ENCODE measurements around the gene NHERF1.

The NHERF1 gene

DNA sequence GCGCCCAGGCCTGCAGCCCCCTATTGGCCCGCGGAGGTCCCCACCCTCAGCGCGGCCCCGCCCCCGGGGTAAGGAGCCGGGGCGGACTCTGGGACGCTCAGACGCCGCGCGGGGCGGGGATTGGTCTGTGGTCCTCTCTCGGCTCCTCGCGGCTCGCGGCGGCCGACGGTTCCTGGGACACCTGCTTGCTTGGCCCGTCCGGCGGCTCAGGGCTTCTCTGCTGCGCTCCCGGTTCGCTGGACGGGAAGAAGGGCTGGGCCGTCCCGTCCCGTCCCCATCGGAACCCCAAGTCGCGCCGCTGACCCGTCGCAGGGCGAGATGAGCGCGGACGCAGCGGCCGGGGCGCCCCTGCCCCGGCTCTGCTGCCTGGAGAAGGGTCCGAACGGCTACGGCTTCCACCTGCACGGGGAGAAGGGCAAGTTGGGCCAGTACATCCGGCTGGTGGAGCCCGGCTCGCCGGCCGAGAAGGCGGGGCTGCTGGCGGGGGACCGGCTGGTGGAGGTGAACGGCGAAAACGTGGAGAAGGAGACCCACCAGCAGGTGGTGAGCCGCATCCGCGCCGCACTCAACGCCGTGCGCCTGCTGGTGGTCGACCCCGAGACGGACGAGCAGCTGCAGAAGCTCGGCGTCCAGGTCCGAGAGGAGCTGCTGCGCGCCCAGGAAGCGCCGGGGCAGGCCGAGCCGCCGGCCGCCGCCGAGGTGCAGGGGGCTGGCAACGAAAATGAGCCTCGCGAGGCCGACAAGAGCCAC, at the start of gene NHERF1:
TSS of gene NHERF1 (plus strand) at position 100 of the 750 bp plus-strand sequence. CDS start at position 319, 219 bp downstream.
- peak; percentile 95 for DNase-seq (ENCODE audit: low spot score)

DNA sequence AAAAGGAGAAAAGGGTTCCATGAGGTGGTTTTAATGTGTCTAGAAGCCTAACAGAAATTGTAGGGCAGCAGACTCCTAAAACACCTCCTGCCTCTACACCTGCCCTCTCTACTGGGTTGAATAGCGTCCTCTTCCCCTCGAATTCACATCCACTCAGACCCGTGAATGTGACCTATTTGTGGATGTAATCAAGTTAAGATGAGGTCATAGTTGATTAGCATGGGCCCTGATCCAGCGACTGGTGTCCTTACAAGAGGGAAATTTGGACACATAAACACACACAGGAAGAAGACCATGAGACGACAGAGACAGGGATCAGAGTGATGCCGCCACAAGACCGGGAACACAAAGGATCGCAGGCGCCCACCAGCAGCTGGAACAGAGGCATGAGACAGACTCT, 49.2 kb upstream of the NHERF1 start:
- no peak for DNase-seq (ENCODE audit: low spot score)

DNA sequence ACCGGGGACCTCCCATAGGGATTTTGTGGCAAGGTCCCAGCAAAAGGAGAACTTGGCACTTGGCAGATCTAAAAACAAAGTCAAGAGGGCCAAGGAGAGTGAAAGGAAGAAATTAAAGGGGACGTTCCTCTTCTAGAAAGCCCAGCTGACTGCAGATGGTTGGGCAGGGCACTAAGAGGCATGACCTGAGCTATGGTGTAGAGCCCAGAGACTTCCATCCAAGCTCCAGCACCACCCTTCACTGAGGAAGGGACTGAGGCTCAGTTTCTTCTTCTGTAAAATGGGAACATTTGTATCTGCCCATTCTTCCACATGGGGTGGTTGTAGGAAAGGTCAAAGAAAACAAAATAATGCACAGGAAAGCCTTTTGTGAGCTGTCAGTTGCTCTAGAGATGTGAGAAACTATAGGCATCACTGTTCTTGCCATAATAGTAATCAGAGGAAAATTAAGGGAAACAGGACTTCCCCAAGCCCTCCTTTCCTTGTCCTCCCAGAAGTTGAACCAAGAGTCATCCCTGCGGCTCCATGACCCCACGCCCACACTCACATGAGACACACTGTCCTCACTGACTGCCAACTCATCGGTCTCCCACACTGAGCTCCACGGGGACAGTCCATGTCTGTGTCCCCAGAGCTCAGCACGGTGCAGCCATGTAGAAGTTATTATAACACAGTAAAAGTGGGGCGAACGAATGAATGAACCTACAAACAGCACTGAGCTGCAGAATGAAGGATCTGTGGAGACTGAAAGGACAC, 46.1 kb upstream of the NHERF1 start:
- DNase-seq (ENCODE audit: low spot score) = no peak

DNA sequence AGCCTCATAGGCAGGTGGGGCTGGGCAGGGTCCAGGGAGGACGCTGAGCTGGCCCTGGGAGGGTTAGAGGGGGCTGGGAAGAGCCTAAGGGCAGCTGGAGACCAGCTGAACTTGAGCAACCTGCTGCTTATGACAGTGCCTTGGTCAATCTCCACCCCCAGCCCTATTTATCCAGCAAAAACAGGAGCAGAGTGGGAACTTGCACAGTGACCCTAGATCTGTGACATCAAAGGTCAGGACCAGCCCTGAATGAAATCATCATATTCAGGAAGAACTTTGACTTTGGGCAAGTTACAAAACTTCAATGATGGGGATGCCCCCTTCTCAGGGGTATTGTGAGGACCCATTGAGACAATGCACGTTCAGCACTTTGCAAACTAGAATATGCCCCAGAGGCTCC, 45.1 kb upstream of the NHERF1 start:
- no peak for DNase-seq (ENCODE audit: low spot score)

DNA sequence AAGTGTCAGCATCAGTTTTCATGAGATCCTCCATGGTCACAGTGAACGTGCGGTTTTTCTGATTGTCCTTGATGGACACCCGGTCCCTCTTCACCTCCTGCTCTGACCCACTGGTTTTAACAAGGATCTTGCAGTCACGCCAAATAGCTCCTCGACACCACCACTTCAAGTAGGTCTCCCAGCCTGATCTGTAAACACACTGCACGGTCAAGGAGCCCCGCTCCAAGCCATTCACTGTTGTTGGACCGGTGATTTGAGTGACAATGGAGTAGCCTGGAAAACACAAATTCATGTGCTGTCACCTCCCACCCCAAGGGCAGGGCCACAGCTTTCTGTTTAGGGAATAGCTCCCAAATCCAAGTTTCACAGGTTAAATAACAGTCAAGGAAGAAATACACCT, 43.9 kb upstream of the NHERF1 start:
- no peak for DNase-seq (ENCODE audit: low spot score)

DNA sequence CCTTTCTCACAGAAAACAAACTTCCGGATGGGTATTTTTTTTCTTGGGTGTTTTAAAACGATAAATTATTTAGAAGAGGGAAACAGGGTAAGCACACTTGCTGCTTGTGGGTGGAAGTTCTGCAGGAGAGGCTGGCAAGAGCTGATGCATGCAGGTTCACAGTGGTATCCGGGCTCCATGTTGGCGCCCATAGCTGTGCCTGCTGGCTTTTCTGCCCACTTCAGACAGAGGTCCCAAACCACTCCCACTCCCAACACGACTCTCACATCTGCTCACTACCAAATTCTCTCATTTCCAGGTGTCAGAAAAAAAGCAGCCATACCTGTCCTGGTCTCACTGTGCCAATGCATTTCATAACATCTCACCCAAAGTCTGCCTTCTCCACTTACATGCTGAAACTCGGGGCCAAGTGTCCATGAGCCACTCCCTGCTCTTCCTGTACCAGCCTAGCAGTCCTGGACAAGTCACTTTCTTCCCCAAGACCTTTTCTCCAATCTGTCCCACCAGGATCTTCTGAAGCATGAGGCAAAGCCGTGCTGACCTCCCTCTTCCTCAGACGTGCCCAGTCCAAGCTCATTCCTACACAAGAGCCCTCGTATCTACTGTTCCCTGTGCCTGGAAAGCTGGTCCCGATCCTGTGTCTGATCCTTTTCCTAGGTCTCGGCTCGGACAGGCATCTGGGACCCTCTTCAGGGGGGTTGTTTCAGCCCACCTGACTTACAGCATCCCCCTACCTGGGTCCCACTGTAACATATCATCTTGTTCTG, 37.2 kb upstream of the NHERF1 start:
- no peak for DNase-seq (ENCODE audit: low spot score)

DNA sequence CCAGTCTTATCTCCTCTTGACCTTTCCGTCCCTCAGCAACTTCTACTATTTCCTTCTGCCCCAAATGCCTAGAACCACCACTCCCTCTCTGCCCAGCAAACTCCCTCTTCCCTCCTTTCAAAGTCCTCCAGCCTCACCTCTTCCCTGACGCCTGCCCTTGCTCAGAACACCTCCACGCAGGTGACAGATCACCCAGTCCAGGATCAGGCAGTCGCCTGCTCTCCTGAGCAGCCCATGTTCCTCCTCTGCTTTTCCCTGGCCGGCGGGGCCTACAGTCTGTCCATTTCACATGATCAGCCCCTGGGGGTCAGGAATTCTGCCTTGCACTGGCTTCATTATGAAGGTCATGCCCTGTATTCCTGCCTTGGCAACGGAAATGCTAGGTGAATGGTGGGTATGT, 36.1 kb upstream of the NHERF1 start:
- no peak for DNase-seq (ENCODE audit: low spot score)

DNA sequence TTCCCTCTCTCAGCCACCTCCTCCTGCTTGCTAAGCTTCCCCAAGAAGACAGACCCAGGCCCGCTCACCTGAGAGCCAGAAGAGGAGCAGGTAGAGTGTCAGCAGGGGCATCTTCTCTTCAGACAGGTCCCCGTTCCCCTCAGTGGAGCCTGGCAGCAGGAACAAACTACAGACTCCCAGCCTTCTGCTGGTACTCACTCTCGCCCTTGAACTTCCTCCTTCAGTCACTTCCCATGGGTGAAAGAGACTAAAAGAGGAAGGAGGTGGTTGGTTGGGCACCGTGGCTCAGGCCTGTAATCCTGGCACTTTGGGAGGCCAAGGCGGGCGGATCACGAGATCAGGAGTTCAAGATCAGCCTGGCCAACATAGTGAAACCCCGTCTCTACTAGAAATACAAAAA, 35.7 kb upstream of the NHERF1 start, which contains the start of gene CD300LF:
TSS of gene CD300LF (minus strand) at position 168 of the 400 bp plus-strand sequence. CDS start at position 111, 57 bp downstream.
- DNase-seq (ENCODE audit: low spot score) = no peak

DNA sequence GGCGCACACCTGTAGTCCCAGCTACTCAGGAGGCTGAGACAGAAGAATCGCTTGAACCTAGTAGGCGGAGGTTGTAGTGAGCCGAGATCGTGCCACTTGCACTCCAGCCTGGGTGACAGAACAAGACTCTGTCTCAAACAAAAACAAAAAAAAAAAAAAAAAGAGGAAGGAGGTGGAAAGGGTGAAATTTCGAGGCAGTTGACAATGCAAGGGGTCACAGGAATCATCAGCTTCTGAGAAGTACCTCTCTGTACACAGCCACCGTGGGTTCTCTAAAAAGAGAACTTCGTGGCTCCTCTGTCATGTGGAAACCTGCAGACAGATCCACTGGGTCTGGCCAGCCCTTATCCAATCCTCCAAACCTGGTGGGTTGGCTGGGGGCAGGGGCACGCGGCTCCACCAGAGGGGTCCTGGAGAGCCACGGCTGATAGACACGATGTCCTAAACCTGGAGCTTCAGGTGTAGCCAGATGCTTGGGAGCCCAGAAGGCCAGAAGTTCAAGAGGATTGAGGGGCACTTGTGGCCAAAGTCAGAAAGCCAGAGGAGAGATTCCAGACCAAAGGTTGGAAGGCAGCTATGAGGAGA, 35.2 kb upstream of the NHERF1 start:
- no peak for DNase-seq (ENCODE audit: low spot score)

DNA sequence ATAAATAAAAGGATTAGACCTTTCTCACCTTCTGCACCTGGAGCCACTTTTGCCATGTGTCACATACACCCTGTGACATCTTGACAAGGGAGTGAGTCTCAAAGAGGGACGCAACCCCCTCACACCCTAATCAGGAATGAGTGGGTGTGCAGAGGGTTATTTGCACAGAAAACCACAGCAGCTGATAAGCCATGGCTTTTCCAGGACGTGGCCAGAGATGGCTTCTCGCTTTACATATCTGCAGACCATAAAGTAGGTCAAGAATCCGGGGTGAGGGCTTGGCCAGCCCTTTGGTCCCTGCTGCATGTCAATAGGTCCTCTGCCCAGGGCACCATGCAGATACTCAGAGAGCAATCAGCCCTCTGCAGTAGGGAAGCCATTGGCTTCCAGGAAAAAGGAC, 33.3 kb upstream of the NHERF1 start:
- DNase-seq (ENCODE audit: low spot score) = peak; percentile 71

DNA sequence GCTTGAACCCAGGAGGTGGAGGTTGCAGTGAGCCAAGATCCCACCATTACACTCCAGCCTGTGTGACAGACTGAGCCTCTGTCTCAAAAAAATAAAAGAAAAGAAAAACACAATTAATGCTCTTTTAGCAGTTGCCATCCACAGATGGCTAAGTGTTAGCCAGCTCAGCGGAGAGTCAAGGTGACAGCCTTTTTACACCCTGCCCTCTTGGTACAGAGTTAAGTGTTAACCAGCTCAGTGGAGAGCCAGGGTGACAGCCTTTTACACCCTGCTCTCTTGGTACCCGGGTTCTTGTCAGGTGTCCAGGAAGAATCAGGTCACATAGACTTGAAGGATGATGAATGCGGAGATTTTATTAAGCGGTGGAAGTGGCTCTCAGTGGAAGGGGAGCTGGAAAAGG, 27.9 kb upstream of the NHERF1 start:
- no peak for DNase-seq (ENCODE audit: low spot score)

DNA sequence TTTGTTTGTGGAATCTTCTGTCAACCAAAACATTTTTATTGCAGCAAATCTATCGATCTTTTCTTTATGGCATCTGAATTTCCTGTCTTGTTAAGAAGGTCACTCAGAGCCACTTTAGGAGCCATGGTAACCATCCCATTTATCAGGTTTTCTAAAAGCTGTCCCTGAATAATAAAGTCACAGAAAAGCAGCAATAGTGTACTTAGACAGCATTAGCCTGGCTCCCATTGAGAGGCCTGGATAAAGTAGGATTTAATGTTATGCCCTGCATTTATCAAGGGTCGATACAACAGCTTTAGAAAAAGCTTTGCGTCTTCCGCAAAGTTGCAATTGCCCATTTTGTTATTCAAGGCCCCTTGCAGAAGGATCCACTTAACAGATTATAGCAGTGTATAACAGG, 25.6 kb upstream of the NHERF1 start:
- no peak for DNase-seq (ENCODE audit: low spot score)

DNA sequence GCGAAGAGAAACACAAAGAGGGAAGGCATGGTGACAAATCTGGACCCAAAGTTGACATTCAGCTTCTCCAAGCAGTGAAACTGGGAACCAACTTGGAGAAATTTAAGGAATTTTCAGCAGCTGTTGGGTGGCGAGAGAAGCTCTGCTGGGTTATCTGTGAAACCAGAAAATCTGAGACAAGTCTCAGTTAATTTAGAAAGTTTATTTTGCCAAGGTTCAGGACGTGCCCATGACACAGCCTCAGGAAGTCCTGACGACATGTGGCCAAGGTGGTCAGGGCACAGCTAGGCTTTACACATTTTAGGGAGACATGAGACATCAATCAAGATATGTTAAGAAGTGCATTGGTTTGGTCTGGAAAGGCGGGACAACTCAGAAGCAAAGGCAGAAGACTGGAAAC, 24.5 kb upstream of the NHERF1 start:
- no peak for DNase-seq (ENCODE audit: low spot score)

DNA sequence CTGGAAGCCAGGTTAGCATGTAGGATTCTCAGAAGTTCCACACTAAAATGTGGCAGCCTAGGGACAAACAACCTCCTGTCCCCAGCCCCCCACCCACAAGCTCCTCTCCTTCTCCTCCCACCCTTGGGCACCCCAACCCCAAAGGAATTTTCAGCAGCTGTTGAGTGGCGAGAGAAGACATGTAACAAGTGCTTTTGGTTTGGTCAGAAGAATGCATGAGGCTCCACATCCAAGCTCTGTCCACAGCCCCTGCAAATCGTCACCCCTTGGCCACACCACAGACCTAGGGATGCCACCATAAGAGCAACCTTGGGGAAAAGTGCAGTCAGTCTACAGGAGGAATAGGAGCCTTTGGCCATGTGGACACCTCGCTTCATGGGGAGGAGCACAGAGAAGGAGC, 23.3 kb upstream of the NHERF1 start:
- no peak for DNase-seq (ENCODE audit: low spot score)

DNA sequence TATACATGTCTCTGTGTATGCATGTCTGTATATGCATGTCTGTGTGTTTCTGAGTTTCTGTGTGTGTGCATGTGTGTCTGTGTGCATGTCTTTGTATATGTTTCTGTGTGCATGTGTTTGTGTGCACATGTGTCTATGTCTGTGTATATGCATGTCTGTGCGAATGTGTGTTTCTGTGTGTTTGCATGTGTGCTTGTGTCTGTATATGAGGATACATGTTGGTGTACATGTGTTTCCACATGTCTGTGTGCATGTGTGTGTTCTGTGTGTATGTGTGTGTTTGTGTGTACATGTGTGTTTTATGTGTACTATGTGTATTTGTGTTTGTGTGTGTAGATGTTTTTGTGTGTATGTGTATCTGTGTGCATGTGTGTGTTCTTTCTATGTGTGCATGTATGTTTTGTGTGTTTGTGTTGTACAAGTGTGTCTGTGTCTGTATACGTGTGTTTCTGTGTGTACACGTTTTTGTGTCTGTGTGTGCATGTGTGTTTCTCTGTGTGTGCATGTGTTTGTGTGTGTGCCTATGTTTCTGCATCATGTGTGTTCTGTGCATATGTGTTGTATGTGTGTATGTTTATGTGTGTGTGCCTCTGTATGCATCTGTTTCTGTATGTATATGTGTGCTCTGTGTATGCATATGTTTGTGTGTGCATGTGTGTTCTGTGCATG, 20.3 kb upstream of the NHERF1 start:
- DNase-seq (ENCODE audit: low spot score) = no peak

DNA sequence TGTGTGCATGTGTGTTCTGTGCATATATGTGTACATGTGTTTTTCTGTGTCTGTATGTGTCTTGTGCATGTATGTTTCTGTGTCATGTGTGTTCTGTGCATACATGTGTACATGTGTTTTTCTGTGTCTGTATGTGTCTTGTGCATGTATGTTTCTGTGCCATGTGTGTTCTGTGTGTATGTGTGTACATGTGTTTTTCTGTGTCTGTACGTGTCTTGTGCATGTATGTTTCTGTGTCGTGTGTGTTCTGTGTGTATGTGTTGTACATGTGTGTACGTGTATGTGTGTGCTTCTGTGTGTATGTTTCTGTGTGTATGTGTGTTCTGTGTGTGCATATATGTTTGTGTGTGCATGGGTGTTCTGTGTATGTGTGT, 19.7 kb upstream of the NHERF1 start:
- no peak for DNase-seq (ENCODE audit: low spot score)

DNA sequence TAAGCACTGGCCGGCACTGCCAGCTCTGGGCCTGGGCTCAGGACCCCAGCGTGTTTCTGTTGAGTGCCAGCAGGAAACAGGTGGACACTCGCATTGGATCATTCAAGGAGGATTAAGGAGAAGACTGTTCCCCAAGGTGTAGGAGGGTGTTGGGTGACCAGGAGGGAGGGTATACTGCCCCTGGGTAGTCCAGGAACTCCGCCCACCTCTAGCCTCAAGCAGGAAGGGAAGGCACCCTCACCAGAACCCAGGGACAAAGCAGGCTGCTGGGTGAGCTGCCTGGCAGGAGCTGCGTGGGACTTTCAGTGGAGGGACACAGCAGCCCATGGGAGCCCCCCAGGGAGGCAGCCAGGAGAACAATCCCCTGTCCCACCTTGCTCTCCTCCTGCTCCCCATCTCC, 19.1 kb upstream of the NHERF1 start:
- no peak for DNase-seq (ENCODE audit: low spot score)

DNA sequence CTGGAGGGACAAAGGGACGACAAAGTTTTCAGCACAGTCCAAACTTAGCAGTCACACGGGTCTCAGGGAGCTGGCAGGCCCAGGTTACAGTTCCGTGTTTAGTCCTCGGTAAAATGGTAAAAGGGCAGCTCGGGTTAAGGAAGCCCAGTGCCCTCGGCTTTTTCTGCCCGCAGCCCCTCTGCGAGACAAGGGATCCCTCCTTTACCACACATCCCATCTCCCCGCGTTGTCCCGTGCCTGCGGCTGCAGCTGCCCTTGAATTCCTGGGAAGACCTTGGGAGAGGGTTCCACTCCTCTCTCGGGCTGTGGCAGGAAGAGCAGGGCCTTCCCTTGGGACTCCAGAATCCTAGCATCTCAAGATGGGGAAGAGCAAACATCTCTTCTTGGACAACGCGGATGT, 18.6 kb upstream of the NHERF1 start:
- no peak for DNase-seq (ENCODE audit: low spot score)

DNA sequence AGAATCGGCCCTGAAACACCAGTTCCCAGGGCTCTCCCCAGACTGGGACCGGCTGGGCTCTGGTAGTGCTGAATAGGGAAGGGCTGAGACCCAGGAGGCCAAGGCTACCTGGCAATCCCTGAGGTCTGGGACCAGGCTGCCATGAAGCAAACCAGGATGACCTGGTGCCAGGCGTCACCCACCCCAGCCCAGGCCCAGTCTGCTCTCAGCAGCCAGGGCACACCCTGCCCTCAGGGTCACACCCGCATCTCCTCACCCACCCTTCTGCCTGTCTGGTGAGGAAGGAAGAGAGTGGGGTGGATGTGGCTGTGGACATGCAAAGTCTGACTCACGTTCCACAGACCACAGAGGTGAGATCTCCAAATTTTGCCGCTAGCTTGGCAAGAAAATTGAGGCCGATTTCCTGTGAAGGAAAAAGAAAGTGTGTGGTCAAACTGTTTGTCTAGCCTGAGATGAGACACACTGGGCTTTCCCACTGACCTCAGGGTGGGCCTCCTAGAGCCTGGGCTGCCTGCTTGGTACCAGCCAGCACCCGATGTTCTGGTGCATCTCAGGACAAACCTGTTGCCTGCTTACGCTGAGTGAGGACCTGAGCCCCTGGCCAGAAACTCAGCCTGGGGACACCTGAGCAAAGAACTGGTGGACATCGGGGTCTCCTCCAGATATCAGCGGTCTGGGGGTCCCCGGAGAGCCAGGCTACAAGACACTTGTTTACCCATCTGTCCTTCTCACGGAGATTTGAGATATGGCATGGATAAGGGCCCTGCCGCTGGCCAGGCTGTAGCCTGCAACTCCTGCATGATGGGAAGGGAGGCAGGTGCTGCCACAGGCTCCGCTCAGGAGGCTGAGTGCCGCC, 17.7 kb upstream of the NHERF1 start:
- DNase-seq (ENCODE audit: low spot score) = no peak

DNA sequence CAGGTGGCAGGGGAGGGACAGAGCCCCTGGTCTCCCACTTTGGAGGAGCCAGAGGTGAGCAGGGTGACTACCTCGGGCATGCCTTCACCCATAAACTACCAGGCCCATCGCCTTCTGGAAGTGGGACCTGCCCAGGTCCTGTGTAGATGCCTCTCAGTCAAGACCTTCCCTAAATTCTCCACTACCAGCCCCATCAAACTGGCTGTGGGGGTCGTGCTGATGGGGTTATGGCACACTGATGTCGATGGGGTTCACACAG, 17.2 kb upstream of the NHERF1 start:
- DNase-seq (ENCODE audit: low spot score) = no peak

Data from LoVo (cell line).